Measurements from ENCODE around the gene KIF17.

The KIF17 gene

GRCh38 chr1:20728371-20729154 is 10.8 kb upstream of the KIF17 start:
- in situ Hi-C loops (cut with MboI; ENCODE audit: low pct_unique_long_range_greater_than_20kb, low sequenced_read_pairs, unreplicated experiment), result no loop called here
- TF ChIP-seq CTCF (IDR thresholded peaks at IDR 0.05; ENCODE audit: extremely low read depth, insufficient read depth, missing control alignments), result no peak
- DNase-seq (ENCODE audit: low spot score), result no peak

- in situ Hi-C loops (cut with MboI; ENCODE audit: low pct_unique_long_range_greater_than_20kb, low sequenced_read_pairs, unreplicated experiment), result no loop called here
- DNase-seq (ENCODE audit: low spot score), result no peak
- peak; percentile 34 for TF ChIP-seq CTCF (IDR thresholded peaks at IDR 0.05; ENCODE audit: extremely low read depth, insufficient read depth, missing control alignments)
These were observed 10.0 kb upstream of the KIF17 start for GRCh38 chr1:20727746-20728316.

- in situ Hi-C loops (cut with MboI; ENCODE audit: low pct_unique_long_range_greater_than_20kb, low sequenced_read_pairs, unreplicated experiment), result no loop called here
- TF ChIP-seq CTCF (IDR thresholded peaks at IDR 0.05; ENCODE audit: extremely low read depth, insufficient read depth, missing control alignments), result no peak
- no peak for DNase-seq (ENCODE audit: low spot score)
These were observed 9.3 kb upstream of the KIF17 start for GRCh38 chr1:20726932-20727745.

- in situ Hi-C loops (cut with MboI; ENCODE audit: low pct_unique_long_range_greater_than_20kb, low sequenced_read_pairs, unreplicated experiment), result no loop called here
- no peak for DNase-seq (ENCODE audit: low spot score)
- TF ChIP-seq CTCF (IDR thresholded peaks at IDR 0.05; ENCODE audit: extremely low read depth, insufficient read depth, missing control alignments), result no peak
These were observed 8.5 kb upstream of the KIF17 start for GRCh38 chr1:20726118-20726911.

- DNase-seq (ENCODE audit: low spot score), result no peak
- TF ChIP-seq CTCF (IDR thresholded peaks at IDR 0.05; ENCODE audit: extremely low read depth, insufficient read depth, missing control alignments), result no peak
- in situ Hi-C loops (cut with MboI; ENCODE audit: low pct_unique_long_range_greater_than_20kb, low sequenced_read_pairs, unreplicated experiment), result no loop called here
These were observed 7.6 kb upstream of the KIF17 start for GRCh38 chr1:20725189-20726117.
